ENCODE results near the gene BBLN.

GRCh38 chr9:128116104-128117083 lies 43.7 kb upstream of the BBLN start:
- TF ChIP-seq CTCF (IDR thresholded peaks at IDR 0.05) (no peak), EP300 (IDR thresholded peaks at IDR 0.05) (no peak), POLR2A (IDR thresholded peaks at IDR 0.05) (no peak)
